T-helper 2 cell treated with Interferon-gamma antibody and Interleukin-4, amounts not matched to agents 5 μg/mL and 100 μg/mL, for 36 hours (primary cell): ENCODE measurements around the gene KANSL1.
"Not testable (repeated sequence)": the region's sequence is repeated elsewhere in the genome, so short reads cannot be mapped to it uniquely, and the experiment has no call there.

Experiments
- DNase-seq: peaks from one replicate; pipeline ENCODE4 v3.0.0; 2021; ENCODE audit warnings: low spot score
- H3K27ac Mint-ChIP-seq: one replicate; pipeline ENCODE4 v1.8.0; 2021; ENCODE audit warnings: mild to moderate bottlenecking, mixed read lengths
- H3K27me3 Mint-ChIP-seq: one replicate; pipeline ENCODE4 v1.8.0; 2021; ENCODE audit warnings: low read depth, mixed read lengths
- H3K36me3 Mint-ChIP-seq: one replicate; pipeline ENCODE4 v1.8.0; 2021; ENCODE audit warnings: low read depth, mixed read lengths
- H3K4me1 Mint-ChIP-seq: one replicate; pipeline ENCODE4 v1.8.0; 2021; ENCODE audit warnings: low read depth, mixed read lengths
- H3K4me3 Mint-ChIP-seq: one replicate; pipeline ENCODE4 v1.8.0; 2022; ENCODE audit warnings: mild to moderate bottlenecking, moderate library complexity, mixed read lengths
- H3K9me3 Mint-ChIP-seq: one replicate; pipeline ENCODE4 v1.8.0; 2021; ENCODE audit warnings: mixed read lengths

Gene KANSL1

GRCh38 chr17:46183383-46183782, 9.8 kb downstream of the KANSL1 start:
- not testable (repeated sequence) for H3K4me3 Mint-ChIP-seq, H3K27me3 Mint-ChIP-seq, DNase-seq, H3K9me3 Mint-ChIP-seq, H3K27ac Mint-ChIP-seq
- peaks cover 17% of the 10 kb centered on the region for H3K36me3 Mint-ChIP-seq
- H3K4me1 Mint-ChIP-seq, result peaks cover 67% of the 10 kb centered on the region

GRCh38 chr17:46182961-46183360, 10.3 kb downstream of the KANSL1 start:
- Mint-ChIP-seq H3K27me3 (no peaks in the 10 kb centered on the region), H3K36me3 (peaks cover 18% of the 10 kb centered on the region), H3K4me1 (peaks cover 67% of the 10 kb centered on the region), H3K27ac (no peak overlapping the region), H3K4me3 (no peak overlapping the region), H3K9me3 (no peaks in the 10 kb centered on the region)
- no peak for DNase-seq

DNA sequence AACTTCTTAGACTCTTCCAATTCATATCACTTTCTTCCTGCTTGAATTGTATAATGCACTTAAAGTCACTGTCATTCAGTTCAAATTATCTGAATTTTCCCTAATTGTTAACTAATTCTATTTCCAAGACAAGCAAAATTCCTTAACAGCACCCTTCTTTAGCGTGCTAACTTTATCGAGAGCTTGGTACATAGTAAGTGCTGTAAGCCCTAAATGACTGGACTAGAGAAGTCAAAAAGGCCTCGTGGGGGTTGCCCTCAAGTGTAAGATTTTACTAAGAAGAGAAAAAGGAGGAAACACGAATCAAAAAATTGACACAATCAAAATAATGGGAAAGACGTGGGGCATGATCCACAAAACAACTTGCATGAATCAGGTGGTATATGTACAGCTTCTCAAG, 11.3 kb downstream of the KANSL1 start:
- Mint-ChIP-seq H3K27me3 (no peaks in the 10 kb centered on the region), H3K9me3 (no peaks in the 10 kb centered on the region), H3K36me3 (peaks cover 20% of the 10 kb centered on the region), H3K4me3 (no peak overlapping the region), H3K4me1 (peaks cover 63% of the 10 kb centered on the region), H3K27ac (no peak overlapping the region)
- DNase-seq, result no peak

DNA sequence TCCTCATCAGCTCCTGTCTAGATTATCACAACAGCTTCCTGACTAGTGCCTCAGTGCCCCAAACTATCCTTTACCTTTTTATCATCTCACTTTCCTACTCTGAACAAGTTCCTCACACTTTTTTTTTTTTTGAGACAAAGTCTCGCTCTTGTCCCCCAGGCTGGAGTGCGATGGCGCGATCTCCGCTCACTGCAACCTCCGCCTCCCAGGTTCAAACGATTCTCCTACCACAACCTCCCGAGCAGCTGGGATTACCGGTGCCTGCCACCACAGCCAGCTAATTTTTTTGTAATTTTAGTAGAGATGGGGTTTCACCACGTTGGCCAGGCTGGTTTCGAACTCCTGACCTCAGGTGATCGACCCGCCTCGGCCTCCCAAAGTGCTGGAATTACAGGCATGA, 11.9 kb downstream of the KANSL1 start:
- not testable (repeated sequence) for DNase-seq, H3K27ac Mint-ChIP-seq, H3K27me3 Mint-ChIP-seq, H3K4me3 Mint-ChIP-seq, H3K9me3 Mint-ChIP-seq
- H3K36me3 Mint-ChIP-seq, result peaks cover 23% of the 10 kb centered on the region
- H3K4me1 Mint-ChIP-seq, result peaks cover 63% of the 10 kb centered on the region

DNA sequence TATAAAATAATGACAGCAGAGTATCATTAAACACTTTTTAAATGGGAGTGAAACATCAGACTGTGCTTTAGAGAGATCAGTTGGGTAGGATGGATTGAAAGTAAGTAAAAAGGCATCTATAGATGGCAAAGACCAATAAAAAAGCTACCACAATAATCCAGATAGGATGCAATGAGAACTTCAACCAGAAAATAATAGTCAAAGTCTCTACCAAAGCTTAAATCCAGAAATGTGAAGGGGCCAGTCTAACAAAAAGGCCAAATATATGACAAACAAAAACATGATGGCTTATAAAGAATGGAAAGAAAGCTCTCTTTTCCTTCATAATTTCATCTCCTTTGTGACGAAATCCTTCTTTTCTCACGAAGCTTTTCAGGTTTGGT, 12.3 kb downstream of the KANSL1 start:
- H3K36me3 Mint-ChIP-seq, result peaks cover 23% of the 10 kb centered on the region
- H3K27ac Mint-ChIP-seq, result no peak overlapping the region
- H3K27me3 Mint-ChIP-seq, result no peaks in the 10 kb centered on the region
- no peak for DNase-seq
- H3K9me3 Mint-ChIP-seq, result no peaks in the 10 kb centered on the region
- no peak overlapping the region for H3K4me3 Mint-ChIP-seq
- peaks cover 65% of the 10 kb centered on the region for H3K4me1 Mint-ChIP-seq

GRCh38 chr17:46180185-46180891, 12.9 kb downstream of the KANSL1 start:
- H3K27me3 Mint-ChIP-seq, H3K4me3 Mint-ChIP-seq, DNase-seq, H3K27ac Mint-ChIP-seq, H3K9me3 Mint-ChIP-seq: not testable (repeated sequence)
- Mint-ChIP-seq H3K36me3 (peaks cover 23% of the 10 kb centered on the region), H3K4me1 (peaks cover 65% of the 10 kb centered on the region)

GRCh38 chr17:46179375-46179999, 13.7 kb downstream of the KANSL1 start:
- H3K4me3 Mint-ChIP-seq, result peak overlapping the region; percentile 46
- H3K36me3 Mint-ChIP-seq, result peaks cover 22% of the 10 kb centered on the region
- DNase-seq, result no peak

DNA sequence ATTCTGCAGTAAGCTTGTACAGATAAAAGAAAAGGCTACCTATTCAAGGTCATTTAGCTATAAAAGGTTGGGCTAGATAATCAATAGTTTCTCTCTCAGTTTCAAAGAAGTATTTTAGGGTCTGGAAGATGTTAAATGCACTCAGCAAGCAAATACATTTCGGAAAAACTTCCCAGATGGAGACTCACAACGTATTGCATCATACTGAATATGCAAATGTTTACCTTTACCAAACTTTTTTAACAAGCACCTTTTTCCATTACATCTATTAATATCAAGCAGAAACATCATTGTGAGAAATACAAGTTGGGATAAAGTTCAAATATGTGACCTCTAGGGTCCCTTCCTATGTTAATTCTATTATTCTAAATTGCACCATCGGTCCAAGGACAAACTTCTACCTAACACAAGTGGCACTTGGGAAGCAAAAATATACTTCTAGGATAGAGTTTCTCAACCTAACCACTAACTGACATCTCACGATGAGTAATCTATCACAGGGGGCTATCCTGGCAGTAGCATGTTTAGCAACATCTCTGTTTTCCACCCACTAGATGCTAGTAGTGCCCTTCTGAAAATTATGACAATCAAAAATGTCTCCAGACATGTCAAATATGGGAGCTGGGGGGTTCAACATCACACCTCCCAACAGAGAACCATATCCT, 14.5 kb downstream of the KANSL1 start:
- no peaks in the 10 kb centered on the region for H3K9me3 Mint-ChIP-seq
- no peaks in the 10 kb centered on the region for H3K27me3 Mint-ChIP-seq
- H3K27ac Mint-ChIP-seq, result no peak overlapping the region
- DNase-seq, result no peak
- peaks cover 21% of the 10 kb centered on the region for H3K36me3 Mint-ChIP-seq
- peaks cover 56% of the 10 kb centered on the region for H3K4me1 Mint-ChIP-seq
- H3K4me3 Mint-ChIP-seq, result peak overlapping the region; percentile 46

More at GRCh38 chr17:46179375-46179999, 13.7 kb downstream of the KANSL1 start:
- Mint-ChIP-seq H3K27me3 (no peaks in the 10 kb centered on the region), H3K4me1 (peaks cover 59% of the 10 kb centered on the region), H3K9me3 (no peaks in the 10 kb centered on the region), H3K27ac (peak overlapping the region; percentile 18)

DNA sequence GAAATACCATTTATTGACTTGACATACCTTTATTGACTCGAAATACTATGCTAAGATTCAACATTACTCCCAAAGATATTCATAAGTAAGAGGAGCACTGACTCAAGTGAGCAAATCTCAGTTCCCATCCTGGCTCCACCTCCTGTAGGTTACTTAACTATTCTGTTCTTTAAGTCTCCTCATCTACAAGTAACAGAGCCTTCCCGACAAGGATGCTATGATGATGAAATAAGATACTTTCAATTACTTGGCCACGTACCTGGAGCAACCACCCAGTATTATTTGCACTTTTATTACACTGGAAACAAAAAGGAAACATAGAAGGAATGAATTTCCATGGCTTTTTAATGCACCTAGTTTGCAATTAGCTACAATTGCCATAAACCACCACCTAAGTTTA, 16.3 kb downstream of the KANSL1 start:
- Mint-ChIP-seq H3K4me3 (no peak overlapping the region), H3K27ac (no peak overlapping the region), H3K27me3 (no peaks in the 10 kb centered on the region), H3K4me1 (peaks cover 53% of the 10 kb centered on the region), H3K36me3 (peaks cover 15% of the 10 kb centered on the region), H3K9me3 (no peaks in the 10 kb centered on the region)
- no peak for DNase-seq

- Mint-ChIP-seq H3K4me3 (no peak overlapping the region), H3K27ac (no peak overlapping the region), H3K9me3 (no peaks in the 10 kb centered on the region), H3K4me1 (peaks cover 48% of the 10 kb centered on the region), H3K27me3 (no peaks in the 10 kb centered on the region), H3K36me3 (peaks cover 25% of the 10 kb centered on the region)
- DNase-seq, result no peak
Observed at GRCh38 chr17:46175891-46176290, 17.3 kb downstream of the KANSL1 start.

DNA sequence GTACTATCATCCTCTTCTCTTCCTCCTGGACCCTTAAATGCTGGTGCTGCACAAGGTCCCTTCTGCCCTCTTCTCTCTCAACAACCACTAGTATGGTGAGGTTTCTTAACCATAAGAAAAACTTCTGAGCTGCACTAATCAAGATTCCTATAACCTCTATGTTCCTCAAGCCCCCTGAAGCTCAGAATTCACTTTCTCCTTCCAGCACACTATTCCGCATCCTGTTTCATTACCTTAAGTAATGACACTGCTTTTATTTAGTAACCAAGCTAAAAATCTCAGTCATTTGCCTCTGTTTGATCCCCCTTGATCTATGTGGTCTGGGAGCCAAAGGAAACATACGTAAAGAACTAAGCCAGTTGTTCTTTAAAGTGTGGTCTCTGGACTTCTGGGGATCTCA, 20.1 kb downstream of the KANSL1 start:
- Mint-ChIP-seq H3K27me3 (no peaks in the 10 kb centered on the region), H3K4me3 (no peak overlapping the region), H3K9me3 (no peaks in the 10 kb centered on the region), H3K4me1 (peaks cover 38% of the 10 kb centered on the region), H3K27ac (peak overlapping the region; percentile 23), H3K36me3 (peaks cover 40% of the 10 kb centered on the region)
- DNase-seq, result no peak

- Mint-ChIP-seq H3K27me3 (no peaks in the 10 kb centered on the region), H3K4me3 (peak overlapping the region; percentile 38), H3K4me1 (peaks cover 36% of the 10 kb centered on the region), H3K27ac (peak overlapping the region; percentile 50), H3K36me3 (peaks cover 43% of the 10 kb centered on the region), H3K9me3 (no peaks in the 10 kb centered on the region)
- DNase-seq, result no peak
Observed at GRCh38 chr17:46171939-46172338, 21.3 kb downstream of the KANSL1 start.

DNA sequence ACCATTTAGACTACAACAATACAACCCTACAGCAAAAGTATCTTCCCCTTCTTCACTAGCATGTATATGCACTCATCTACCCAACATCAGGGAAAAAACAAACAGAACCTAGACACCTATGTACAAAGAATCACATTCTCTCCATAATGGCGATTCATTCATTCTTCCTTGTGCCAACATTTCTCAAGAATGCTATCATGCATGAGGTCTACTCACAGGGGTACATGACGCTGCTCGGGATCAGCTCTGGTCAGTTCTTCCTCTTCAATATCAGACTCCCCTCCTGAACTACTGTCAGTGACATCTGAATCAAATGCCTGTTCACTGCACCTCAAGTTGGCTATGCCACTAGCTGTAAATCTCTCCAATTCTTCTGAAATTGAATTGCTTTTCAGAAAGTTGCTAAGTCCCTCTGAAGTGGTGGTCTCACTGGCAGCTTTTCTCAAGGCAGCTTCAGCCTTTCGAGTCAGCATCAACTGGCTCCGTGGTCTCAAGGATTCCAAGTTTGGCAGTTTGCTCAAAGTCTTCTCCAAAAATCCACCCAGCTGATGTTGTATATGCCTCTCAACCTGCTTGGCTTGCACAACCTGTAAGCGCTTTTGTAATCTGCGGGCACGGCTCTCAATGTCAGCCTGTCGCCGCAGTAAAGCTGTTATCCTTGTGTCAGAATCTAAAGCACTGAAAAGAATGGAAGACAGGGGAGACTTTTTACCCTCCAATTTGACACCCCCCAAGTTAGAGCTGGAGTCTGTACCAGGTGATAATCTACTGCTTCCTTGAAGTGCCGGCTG, 22.4 kb downstream of the KANSL1 start:
- Mint-ChIP-seq H3K36me3 (peaks cover 45% of the 10 kb centered on the region), H3K4me3 (no peak overlapping the region), H3K4me1 (peaks cover 33% of the 10 kb centered on the region), H3K27ac (peak overlapping the region; percentile 0), H3K9me3 (no peaks in the 10 kb centered on the region), H3K27me3 (no peaks in the 10 kb centered on the region)
- DNase-seq, result no peak
